Measurements from ENCODE around the gene HDGF. TPM values are rescaled to one million over a fixed set of nuclear protein-coding genes. Genes with fewer than 3 reads are reported as not detected.
A peak's percentile ranks its signal among the peaks of the same experiment; 100 is the strongest.

HDGF gene
- total and polyA plus RNA-seq, 2 donors (not counting 1 experiment from before 2014, with no cell fraction given) = 99.1 to 138 TPM

DNA sequence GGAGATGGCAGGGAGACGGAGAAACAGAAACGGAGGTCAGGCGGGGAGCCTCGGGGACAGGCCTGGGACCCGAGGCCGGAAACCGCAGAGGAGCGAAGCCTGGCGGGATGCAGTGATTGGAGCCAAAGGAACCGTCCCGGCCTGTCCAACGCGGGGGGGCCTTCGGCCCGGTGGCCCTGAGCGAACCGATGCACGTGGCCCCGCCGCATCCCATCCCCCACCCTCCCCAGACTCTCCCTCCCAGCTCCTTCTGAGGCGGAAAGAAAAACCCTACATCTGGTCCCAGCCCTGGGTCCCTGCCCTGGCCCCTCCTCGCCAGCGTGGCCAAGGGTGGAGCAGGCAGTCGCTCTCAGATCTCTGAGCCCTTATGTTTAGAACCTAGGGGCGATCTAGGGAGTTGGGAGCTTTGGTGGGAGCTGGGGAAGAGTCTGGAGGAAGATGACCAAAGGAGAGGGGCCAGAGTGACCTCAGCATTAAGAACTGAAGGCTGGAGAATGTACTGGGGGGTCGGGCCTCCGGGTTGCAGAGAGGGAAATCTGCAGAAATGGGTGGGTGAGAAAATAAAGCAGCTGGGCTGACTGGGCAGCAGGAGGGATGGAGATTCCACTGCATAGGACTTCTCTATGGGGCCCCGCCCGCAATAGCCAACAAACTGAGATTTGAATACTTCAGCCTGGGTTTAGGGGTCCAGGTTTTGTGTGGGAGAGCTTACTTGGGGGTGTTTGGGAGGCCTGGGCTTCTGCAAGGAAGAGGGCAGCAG lies 44.6 kb downstream of the HDGF start:
- H2AFZ ChIP-seq (ENCODE audit: low read length) = peak overlapping the region; percentile 56
- H4K20me1 ChIP-seq (ENCODE audit: control insufficient read depth, extremely low read depth, insufficient read depth, low read length) = no peaks in the 10 kb centered on the region
- peak; percentile 56 to 91 for DNase-seq (ENCODE audit: low read depth in 2 of 2)
- peak overlapping the region; percentile 59 for H3K4me2 ChIP-seq (ENCODE audit: extremely low read depth, insufficient read depth, low read length)
- H3K9me3 ChIP-seq (ENCODE audit: control insufficient read depth, insufficient read depth, low read depth, low read length) = no peaks in the 10 kb centered on the region
- peak overlapping the region in 2 of 4 experiments; percentile 33 to 65 for H3K4me3 ChIP-seq (replicated peaks in 1 of 4; ENCODE audit: control extremely low read depth in 1 of 4, insufficient read depth in 1 of 4, low read depth in 3 of 4, low read length in 4 of 4)
- H3K9ac ChIP-seq (ENCODE audit: insufficient read depth, low read length) = peak overlapping the region; percentile 26
- no peaks in the 10 kb centered on the region for H3K27me3 ChIP-seq (ENCODE audit: control insufficient read depth, insufficient read depth, low read length)
- no peaks in the 10 kb centered on the region for H3K36me3 ChIP-seq (ENCODE audit: control insufficient read depth, insufficient read depth, low read length)
- H3K27ac ChIP-seq (ENCODE audit: insufficient read depth, low read length) = peak overlapping the region; percentile 63
- no peaks in the 10 kb centered on the region for H3K79me2 ChIP-seq (ENCODE audit: control insufficient read depth, insufficient read depth, low read length)
- TF ChIP-seq, protein P1, sequence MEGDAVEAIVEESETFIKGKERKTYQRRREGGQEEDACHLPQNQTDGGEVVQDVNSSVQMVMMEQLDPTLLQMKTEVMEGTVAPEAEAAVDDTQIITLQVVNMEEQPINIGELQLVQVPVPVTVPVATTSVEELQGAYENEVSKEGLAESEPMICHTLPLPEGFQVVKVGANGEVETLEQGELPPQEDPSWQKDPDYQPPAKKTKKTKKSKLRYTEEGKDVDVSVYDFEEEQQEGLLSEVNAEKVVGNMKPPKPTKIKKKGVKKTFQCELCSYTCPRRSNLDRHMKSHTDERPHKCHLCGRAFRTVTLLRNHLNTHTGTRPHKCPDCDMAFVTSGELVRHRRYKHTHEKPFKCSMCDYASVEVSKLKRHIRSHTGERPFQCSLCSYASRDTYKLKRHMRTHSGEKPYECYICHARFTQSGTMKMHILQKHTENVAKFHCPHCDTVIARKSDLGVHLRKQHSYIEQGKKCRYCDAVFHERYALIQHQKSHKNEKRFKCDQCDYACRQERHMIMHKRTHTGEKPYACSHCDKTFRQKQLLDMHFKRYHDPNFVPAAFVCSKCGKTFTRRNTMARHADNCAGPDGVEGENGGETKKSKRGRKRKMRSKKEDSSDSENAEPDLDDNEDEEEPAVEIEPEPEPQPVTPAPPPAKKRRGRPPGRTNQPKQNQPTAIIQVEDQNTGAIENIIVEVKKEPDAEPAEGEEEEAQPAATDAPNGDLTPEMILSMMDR (conservative IDR thresholded peaks at IDR 0.05 in 1 of 2, IDR thresholded peaks at IDR 0.05 in 1 of 2; ENCODE audit: low read depth in 1 of 2, low read length in 2 of 2) = no peak
- H3K4me1 ChIP-seq (ENCODE audit: control insufficient read depth, extremely low read depth, insufficient read depth, low read length) = peaks cover 45% of the 10 kb centered on the region

DNA sequence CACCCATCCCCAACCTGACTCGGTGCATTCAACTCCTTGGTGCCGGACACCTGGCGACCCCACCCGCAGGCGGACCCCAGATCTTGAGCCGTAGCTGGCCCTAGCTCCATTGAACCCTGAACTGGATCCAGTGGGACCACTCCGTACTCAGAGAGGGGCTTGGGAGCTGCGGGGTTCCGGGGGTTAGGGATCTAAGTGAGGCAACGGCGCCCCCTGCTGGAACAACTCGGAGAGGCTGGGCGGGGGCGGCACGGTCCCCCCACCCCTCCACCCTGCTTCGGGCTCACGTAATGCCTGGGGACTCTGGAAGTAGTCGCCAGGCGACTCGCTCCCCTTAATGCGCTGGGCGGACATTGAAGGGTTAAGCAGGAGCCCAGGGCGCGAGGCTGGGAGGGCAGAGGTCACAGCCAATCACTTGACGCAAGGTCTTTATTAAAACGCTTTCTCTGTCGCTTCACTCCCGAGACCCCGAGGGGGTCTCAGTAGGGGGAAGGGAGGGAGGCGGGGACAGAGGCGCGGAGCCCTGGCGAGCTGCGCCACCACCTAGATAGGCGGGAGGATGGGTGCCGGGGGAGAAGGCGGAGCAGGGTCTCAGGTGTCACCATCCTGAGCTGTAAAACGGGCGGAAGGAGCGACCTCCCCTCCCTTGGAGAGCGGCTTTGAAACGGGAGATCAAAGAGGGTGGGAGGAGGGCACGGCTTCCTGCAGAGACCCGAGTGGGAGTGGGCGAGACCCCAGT lies 45.4 kb downstream of the HDGF start:
- H3K27ac ChIP-seq (ENCODE audit: insufficient read depth, low read length) = peak overlapping the region; percentile 63
- peaks cover 42% of the 10 kb centered on the region for H3K4me1 ChIP-seq (ENCODE audit: control insufficient read depth, extremely low read depth, insufficient read depth, low read length)
- no peaks in the 10 kb centered on the region for H3K9me3 ChIP-seq (ENCODE audit: control insufficient read depth, insufficient read depth, low read depth, low read length)
- H4K20me1 ChIP-seq (ENCODE audit: control insufficient read depth, extremely low read depth, insufficient read depth, low read length) = no peaks in the 10 kb centered on the region
- H3K79me2 ChIP-seq (ENCODE audit: control insufficient read depth, insufficient read depth, low read length) = no peaks in the 10 kb centered on the region
- peak overlapping the region; percentile 59 for H3K4me2 ChIP-seq (ENCODE audit: extremely low read depth, insufficient read depth, low read length)
- peak; percentile 56 to 75 for DNase-seq (ENCODE audit: low read depth in 2 of 2)
- H2AFZ ChIP-seq (ENCODE audit: low read length) = peak overlapping the region; percentile 56
- TF ChIP-seq, protein P1 (conservative IDR thresholded peaks at IDR 0.05 in 1 of 2, IDR thresholded peaks at IDR 0.05 in 1 of 2; ENCODE audit: low read depth in 1 of 2, low read length in 2 of 2) = peak; percentile 66 to 74
- TF ChIP-seq EZH2 (IDR thresholded peaks at IDR 0.05; ENCODE audit: low read length, missing control alignments) = no peak
- no peaks in the 10 kb centered on the region for H3K27me3 ChIP-seq (ENCODE audit: control insufficient read depth, insufficient read depth, low read length)
- H3K9ac ChIP-seq (ENCODE audit: insufficient read depth, low read length) = peak overlapping the region; percentile 34
- peak overlapping the region; percentile 37 to 69 (median 52) for H3K4me3 ChIP-seq (replicated peaks in 1 of 4; ENCODE audit: control extremely low read depth in 1 of 4, insufficient read depth in 1 of 4, low read depth in 3 of 4, low read length in 4 of 4)
- H3K36me3 ChIP-seq (ENCODE audit: control insufficient read depth, insufficient read depth, low read length) = peaks cover 4% of the 10 kb centered on the region

DNA sequence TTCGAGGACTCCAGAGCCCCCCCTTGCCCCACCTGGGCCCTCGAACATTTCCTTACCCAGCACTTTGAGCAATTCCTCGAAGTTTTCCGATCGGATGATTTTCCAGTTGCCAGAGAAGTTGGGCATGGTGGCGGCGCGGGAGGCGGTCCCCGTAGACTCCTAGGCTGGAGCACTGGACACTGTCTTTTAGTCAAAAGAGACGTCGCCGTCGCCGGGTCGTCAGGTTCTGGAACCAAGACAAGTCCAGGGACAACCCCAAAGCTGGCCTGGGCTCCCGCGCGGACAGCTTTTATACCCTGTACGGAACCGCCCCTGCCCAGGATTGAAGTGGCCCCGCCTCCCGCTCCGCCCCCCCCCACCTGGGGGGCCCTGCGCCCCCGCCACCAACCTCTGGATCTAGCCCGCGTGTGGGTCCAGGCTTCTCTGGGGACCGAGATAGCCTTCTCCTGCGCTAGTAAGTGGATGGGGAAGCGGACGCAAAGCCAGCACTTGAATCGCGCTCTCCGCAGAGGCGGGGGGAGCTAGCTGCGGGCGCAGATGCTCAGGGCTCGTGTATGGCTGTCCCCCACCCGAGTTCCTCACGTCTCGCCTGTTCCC lies 46.1 kb downstream of the HDGF start, which contains the start of gene CRABP2:
Gene CRABP2, minus strand, starts transcription at position 263 of the 597 bp plus-strand sequence. Its CDS starts 137 bp downstream, at position 126.
- H3K4me1 ChIP-seq (ENCODE audit: control insufficient read depth, extremely low read depth, insufficient read depth, low read length) = peaks cover 39% of the 10 kb centered on the region
- peak within 1 kb of the TSS; percentile 56 for H2AFZ ChIP-seq (ENCODE audit: low read length)
- peak within 1 kb of the TSS; percentile 63 for H3K27ac ChIP-seq (ENCODE audit: insufficient read depth, low read length)

More for the DNA sequence above, 46.1 kb downstream of the HDGF start, which contains the start of gene CRABP2:
- peak; percentile 37 to 56 for DNase-seq (ENCODE audit: low read depth in 2 of 2)
- Histone ChIP-seq H3K9me3 (ENCODE audit: control insufficient read depth, insufficient read depth, low read depth, low read length) (no peaks in the 10 kb centered on the region), H3K79me2 (ENCODE audit: control insufficient read depth, insufficient read depth, low read length) (no peaks in the 10 kb centered on the region), H3K4me2 (ENCODE audit: extremely low read depth, insufficient read depth, low read length) (peak within 1 kb of the TSS; percentile 59), H3K27me3 (ENCODE audit: control insufficient read depth, insufficient read depth, low read length) (no peaks in the 10 kb centered on the region), H3K9ac (ENCODE audit: insufficient read depth, low read length) (peak within 1 kb of the TSS; percentile 48), H3K4me3 (replicated peaks in 1 of 4; ENCODE audit: control extremely low read depth in 1 of 4, insufficient read depth in 1 of 4, low read depth in 3 of 4, low read length in 4 of 4) (peak within 1 kb of the TSS; percentile 37 to 69 (median 52)), H4K20me1 (ENCODE audit: control insufficient read depth, extremely low read depth, insufficient read depth, low read length) (no peaks in the 10 kb centered on the region), H3K36me3 (ENCODE audit: control insufficient read depth, insufficient read depth, low read length) (peaks cover 6% of the 10 kb centered on the region)
- TF ChIP-seq EZH2 (IDR thresholded peaks at IDR 0.05; ENCODE audit: low read length, missing control alignments) = no peak
- TF ChIP-seq, protein P1 (conservative IDR thresholded peaks at IDR 0.05 in 1 of 2, IDR thresholded peaks at IDR 0.05 in 1 of 2; ENCODE audit: low read depth in 1 of 2, low read length in 2 of 2) = no peak
